GM12801 (cell line): ENCODE data around the gene ATF1.

Experiments used
- CTCF ChIP-seq: IDR thresholded peaks from one replicate; pipeline ENCODE4 v1.5.1; 2011; ENCODE audit warnings: control low read depth; ENCODE audit not compliant: insufficient read length; ENCODE audit errors: extremely low read depth

Gene ATF1

GRCh38 chr12:50753232-50753769 is 10.6 kb upstream of the ATF1 start:
- no peak for TF ChIP-seq CTCF

- no peak for TF ChIP-seq CTCF
Measured at GRCh38 chr12:50764286-50765094, 589 bp downstream of the ATF1 start.

DNA sequence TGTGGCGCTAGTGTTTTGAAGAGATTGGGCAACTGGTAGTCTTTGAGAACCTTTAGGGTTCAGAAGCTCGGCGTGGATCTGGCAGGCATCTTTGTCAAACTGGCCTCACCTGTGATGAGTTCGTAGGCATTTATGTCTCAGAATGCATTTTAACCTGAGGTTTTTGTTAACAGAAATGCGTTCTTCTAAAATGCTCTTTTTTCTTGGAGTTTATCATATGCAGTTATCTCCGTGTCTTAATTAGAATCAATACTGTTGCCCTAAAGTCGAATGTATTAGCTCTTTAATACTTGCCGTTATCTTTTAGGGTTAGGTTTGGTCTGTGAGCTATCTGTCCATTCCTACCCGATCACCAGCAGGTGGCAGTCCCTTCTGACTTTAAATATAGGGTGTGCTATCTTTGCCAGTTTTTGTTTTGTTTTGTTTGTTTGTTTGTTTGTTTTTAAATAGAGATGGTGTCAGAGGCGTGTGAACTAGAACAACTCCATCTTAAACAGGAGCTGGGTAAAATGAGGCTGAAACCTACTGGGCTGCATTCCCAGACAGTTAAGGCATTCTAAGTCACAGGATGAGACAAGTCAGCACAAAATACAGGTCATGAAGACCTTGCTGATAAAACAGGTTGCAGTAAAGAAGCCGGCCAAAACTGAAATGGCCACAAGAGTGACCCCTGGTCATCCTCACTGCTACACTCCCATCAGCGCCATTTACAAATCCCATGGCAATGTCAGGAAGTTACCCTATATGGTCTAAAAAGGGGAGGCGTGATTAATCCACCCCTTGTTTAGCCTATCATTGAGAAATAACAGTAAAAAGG is 1.4 kb downstream of the ATF1 start:
- TF ChIP-seq CTCF, result no peak

- TF ChIP-seq CTCF, result no peak
Measured at GRCh38 chr12:50768391-50768790, 4.5 kb downstream of the ATF1 start.

GRCh38 chr12:50771409-50771808 is 7.5 kb downstream of the ATF1 start:
- no peak for TF ChIP-seq CTCF

GRCh38 chr12:50772470-50772869 is 8.6 kb downstream of the ATF1 start:
- no peak for TF ChIP-seq CTCF

- TF ChIP-seq CTCF, result no peak
Measured at GRCh38 chr12:50772877-50773276, 9.0 kb downstream of the ATF1 start.
